Vagina (tissue), 2 donors: ENCODE measurements around the gene FARP2.

Experiments used
- CTCF ChIP-seq, 3 experiments: fragments of 450-650 bp in 2 of 3; fragments of 200-600 bp in 1 of 3; sonication (generic) in 1 of 3; IDR thresholded peaks; one replicate each; pipeline ENCODE4 v1.5.1; 2017 to 2019; ENCODE audit warnings: antibody characterized with exemption in 3 of 3, mild to moderate bottlenecking in 2 of 3, moderate library complexity in 2 of 3
- POLR2A ChIP-seq, 2 donors: fragments of 450-650 bp; IDR thresholded peaks; one replicate each; pipeline ENCODE4 v1.6.1; 2017; ENCODE audit warnings: antibody characterized with exemption in 2 of 2, mild to moderate bottlenecking in 2 of 2, moderate library complexity in 2 of 2
- POLR2AphosphoS5 ChIP-seq, 2 donors: sonication (generic); formaldehyde crosslinking; IDR thresholded peaks; one replicate each; pipeline ENCODE4 v1.9.0; 2017; ENCODE audit warnings: antibody characterized with exemption in 2 of 2, mild to moderate bottlenecking in 2 of 2, low read depth in 1 of 2; ENCODE audit not compliant: insufficient read depth in 1 of 2

- no peak for TF ChIP-seq CTCF (IDR thresholded peaks at IDR 0.05)
- TF ChIP-seq POLR2AphosphoS5 (IDR thresholded peaks at IDR 0.05; ENCODE audit: insufficient read depth in 1 of 2, low read depth in 1 of 2) = no peak
- TF ChIP-seq POLR2A (IDR thresholded peaks at IDR 0.05) = no peak
Measured at GRCh38 chr2:241532168-241532567, 176.1 kb downstream of the FARP2 start.
